Endodermal cell (in vitro differentiated cells): ENCODE data around the gene ELAVL3. TPM values are rescaled to one million over a fixed set of nuclear protein-coding genes. Genes with fewer than 3 reads are reported as not detected.

Experiments
- DNase-seq: peaks from one replicate; pipeline ENCODE4 v3.0.0-alpha.2; 2017
- H3K27ac ChIP-seq: 2 replicates; pipeline ENCODE4 v1.5.1; 2013; ENCODE audit warnings: mild to moderate bottlenecking, low read depth, low read length, moderate library complexity
- H3K27me3 ChIP-seq: 2 replicates; pipeline ENCODE4 v1.6.1; 2013; ENCODE audit warnings: mild to moderate bottlenecking, low read length, moderate library complexity; ENCODE audit not compliant: insufficient read depth, control insufficient read depth, poor library complexity, severe bottlenecking
- H3K36me3 ChIP-seq: 2 replicates; pipeline ENCODE4 v1.7.0; 2013; ENCODE audit warnings: mild to moderate bottlenecking, low read length, moderate library complexity; ENCODE audit not compliant: control insufficient read depth, insufficient read depth
- H3K4me1 ChIP-seq: one replicate; pipeline ENCODE4 v1.7.0; 2013; ENCODE audit warnings: low read length; ENCODE audit not compliant: control insufficient read depth, insufficient read depth
- H3K4me3 ChIP-seq: 2 replicates; pipeline ENCODE4 v1.5.1; 2013; ENCODE audit warnings: mild to moderate bottlenecking, low read length, moderate library complexity
- H3K9ac ChIP-seq: 2 replicates; pipeline ENCODE4 v1.6.1; 2013; ENCODE audit warnings: mild to moderate bottlenecking, low read length, moderate library complexity; ENCODE audit not compliant: poor library complexity, severe bottlenecking; ENCODE audit errors: extremely low read depth
- H3K9me3 ChIP-seq: 2 replicates; pipeline ENCODE4 v1.6.1; 2013; ENCODE audit warnings: mild to moderate bottlenecking, low read length, moderate library complexity; ENCODE audit not compliant: control insufficient read depth
- H3K27ac Mint-ChIP-seq: 2 replicates; pipeline ENCODE4 v1.8.0; 2020; ENCODE audit warnings: mixed read lengths
- H3K27me3 Mint-ChIP-seq: 2 replicates; pipeline ENCODE4 v1.8.0; 2021; ENCODE audit warnings: mild to moderate bottlenecking, mixed read lengths; ENCODE audit not compliant: insufficient read depth
- H3K36me3 Mint-ChIP-seq: 2 replicates; pipeline ENCODE4 v1.8.0; 2020; ENCODE audit warnings: low read depth, mixed read lengths
- H3K4me1 Mint-ChIP-seq: 2 replicates; pipeline ENCODE4 v1.8.0; 2020; ENCODE audit warnings: mixed read lengths
- H3K4me3 Mint-ChIP-seq: 2 replicates; pipeline ENCODE4 v1.8.0; 2020; ENCODE audit warnings: mild to moderate bottlenecking, moderate library complexity, mixed read lengths
- H3K9me3 Mint-ChIP-seq: 2 replicates; pipeline ENCODE4 v1.8.0; 2020; ENCODE audit warnings: mild to moderate bottlenecking, mixed read lengths
- CTCF ChIP-seq: fragments of 200-600 bp; sonication (generic); conservative IDR thresholded peaks from 2 replicates; pipeline ENCODE4 v1.5.0; 2021; ENCODE audit warnings: antibody characterized with exemption, mild to moderate bottlenecking
- WGBS, 2 experiments: methylation state at CpG; one replicate each; pipeline versions ENCODE4 v1.1.5 to v1.1.7; 2013; ENCODE audit warnings: missing lambda C conversion rate in 2 of 2, mixed read lengths in 1 of 2; ENCODE audit not compliant: insufficient coverage in 1 of 2, insufficient read length in 1 of 2; 5-methylcytosine and 5-hydroxymethylcytosine counted together
- total RNA-seq, 2 donors: library from RNA; stranded (reverse); fragmentation: NEBNext Ultra II Directional in 1 of 2; extraction: Animal tissue kit (Norgen Biotek cat#: 25700) in 1 of 2; gene quantifications; 2 replicates in 1 of 2; 3 replicates in 1 of 2; pipeline ENCODE4 v1.2.1, GENCODE V29; 2021

ELAVL3 gene
- total RNA-seq, 2 donors from 2014 or later = 0.55 TPM; not detected in 1

- no peak for DNase-seq
- Histone ChIP-seq H3K4me1 (no peaks in the 10 kb centered on the region), H3K27ac (no peak overlapping the region), H3K4me3 (no peak overlapping the region), H3K9me3 (no peaks in the 10 kb centered on the region), H3K27me3 (no peaks in the 10 kb centered on the region), H3K9ac (no peak overlapping the region), H3K36me3 (peaks cover 9% of the 10 kb centered on the region)
- Mint-ChIP-seq H3K9me3 (no peaks in the 10 kb centered on the region), H3K27me3 (no peaks in the 10 kb centered on the region), H3K27ac (peak overlapping the region; percentile 26), H3K4me1 (peaks cover 7% of the 10 kb centered on the region), H3K36me3 (peaks cover 13% of the 10 kb centered on the region), H3K4me3 (no peak overlapping the region)
- TF ChIP-seq CTCF = no peak
- WGBS, 2 experiments = 91 to 98% methylated on average over 9 to 18 of the region's 18 CpGs
These were observed 26.7 kb upstream of the ELAVL3 start for GRCh38 chr19:11507370-11508078.

- Mint-ChIP-seq H3K4me3 (no peak overlapping the region), H3K9me3 (no peaks in the 10 kb centered on the region), H3K27me3 (no peaks in the 10 kb centered on the region), H3K27ac (peak overlapping the region; percentile 26), H3K36me3 (peaks cover 12% of the 10 kb centered on the region), H3K4me1 (peaks cover 7% of the 10 kb centered on the region)
- Histone ChIP-seq H3K27me3 (no peaks in the 10 kb centered on the region), H3K9me3 (no peaks in the 10 kb centered on the region), H3K27ac (no peak overlapping the region), H3K9ac (no peak overlapping the region), H3K4me1 (no peaks in the 10 kb centered on the region), H3K36me3 (peaks cover 5% of the 10 kb centered on the region), H3K4me3 (no peak overlapping the region)
- DNase-seq = no peak
- no peak for TF ChIP-seq CTCF
- WGBS, 2 experiments = 97 to 100% methylated on average over 4 to 6 of the region's 6 CpGs
These were observed 26.1 kb upstream of the ELAVL3 start for GRCh38 chr19:11506967-11507366.

- H3K9me3 ChIP-seq = no peaks in the 10 kb centered on the region
- no peak for TF ChIP-seq CTCF
- H3K9ac ChIP-seq = peak overlapping the region; percentile 87
- H3K4me1 ChIP-seq = no peaks in the 10 kb centered on the region
- peak overlapping the region; percentile 94 for H3K27ac Mint-ChIP-seq
- DNase-seq = no peak
- H3K4me3 ChIP-seq = peak overlapping the region; percentile 81
- H3K4me1 Mint-ChIP-seq = peaks cover 7% of the 10 kb centered on the region
- WGBS, 2 experiments = 69 to 75% methylated on average over 18 to 20 of the region's 20 CpGs
- H3K27me3 ChIP-seq = no peaks in the 10 kb centered on the region
- H3K27ac ChIP-seq = peak overlapping the region; percentile 44
- H3K36me3 Mint-ChIP-seq = peaks cover 11% of the 10 kb centered on the region
- no peaks in the 10 kb centered on the region for H3K27me3 Mint-ChIP-seq
- peaks cover 1% of the 10 kb centered on the region for H3K36me3 ChIP-seq
- H3K4me3 Mint-ChIP-seq = peak overlapping the region; percentile 72
- H3K9me3 Mint-ChIP-seq = no peaks in the 10 kb centered on the region
These were observed 25.3 kb upstream of the ELAVL3 start for GRCh38 chr19:11506101-11506555.
